Thymus (tissue), 11 donors: Measurements from ENCODE around the gene CCNG2. TPM values are rescaled to one million over a fixed set of nuclear protein-coding genes. Genes with fewer than 3 reads are reported as not detected.

Experiments
- DNase-seq, 9 donors: peaks; one replicate each; pipeline ENCODE4 v3.0.0-alpha.2; 2013; ENCODE audit warnings: low spot score in 9 of 9, low read depth in 6 of 9, missing footprints in 1 of 9
- H3K27ac ChIP-seq, 2 donors: one replicate each; pipeline ENCODE4 v1.5.1; 2013; ENCODE audit warnings: control low read depth in 1 of 2, low read depth in 1 of 2, low read length in 1 of 2, mild to moderate bottlenecking in 1 of 2, moderate library complexity in 1 of 2
- H3K27me3 ChIP-seq, 2 donors: one replicate each; pipeline ENCODE4 v1.5.1; 2013; ENCODE audit warnings: low read length in 1 of 2; ENCODE audit not compliant: control insufficient read depth in 2 of 2, insufficient read depth in 1 of 2
- H3K36me3 ChIP-seq, 2 donors: one replicate each; pipeline ENCODE4 v1.5.1; 2013; ENCODE audit warnings: low read length in 1 of 2, mild to moderate bottlenecking in 1 of 2, moderate library complexity in 1 of 2; ENCODE audit not compliant: control insufficient read depth in 2 of 2, insufficient read depth in 2 of 2
- H3K4me1 ChIP-seq, 2 donors: one replicate each; pipeline ENCODE4 v1.5.1; 2013; ENCODE audit warnings: low read length in 2 of 2; ENCODE audit not compliant: control insufficient read depth in 2 of 2, insufficient read depth in 2 of 2
- H3K4me3 ChIP-seq, 2 donors: one replicate each; pipeline ENCODE4 v1.5.1; 2013; ENCODE audit warnings: low read length in 2 of 2, control low read depth in 1 of 2, mild to moderate bottlenecking in 1 of 2
- H3K9me3 ChIP-seq, 2 donors: one replicate each; pipeline ENCODE4 v1.5.1; 2013; ENCODE audit warnings: low read length in 1 of 2, mild to moderate bottlenecking in 1 of 2; ENCODE audit not compliant: control insufficient read depth in 2 of 2, insufficient read depth in 1 of 2
- WGBS: extraction: QIAGEN DNeasy Blood & Tissue Kit; methylation state at CpG from one replicate; pipeline ENCODE4 v1.1.7; 2013; 5-methylcytosine and 5-hydroxymethylcytosine counted together
- polyA plus RNA-seq: library from polyadenylated mRNA; stranded (reverse); fragments of 200-250 nt; gene quantifications from one replicate; pipeline ENCODE4 v1.2.3, GENCODE V29; 2013
- total RNA-seq: library from RNA; stranded (reverse); fragments of 120-200 nt; gene quantifications from one replicate; pipeline ENCODE4 v1.2.4, GENCODE V29; 2013
- donor health status: healthy.

The CCNG2 gene
- total and polyA plus RNA-seq, 2 donors, result 32.8 to 47.8 TPM

DNA sequence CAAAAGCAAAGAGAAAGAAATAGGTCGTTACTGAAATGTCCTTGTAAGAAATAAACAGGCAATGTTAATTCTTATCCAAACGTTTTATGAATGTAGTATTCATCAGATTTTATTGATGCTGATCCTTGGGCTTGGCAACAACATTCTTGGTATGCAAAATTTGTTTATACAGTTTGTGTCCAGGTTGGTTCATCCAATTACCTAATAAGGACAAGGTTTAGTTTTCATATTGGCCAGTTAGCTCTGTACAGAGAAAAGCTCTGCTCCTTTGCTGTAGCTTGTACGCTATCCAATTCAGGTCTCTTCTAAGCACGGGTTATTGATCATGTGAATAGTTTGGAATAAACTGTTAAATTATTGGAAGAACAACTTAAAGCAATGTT, 14.4 kb upstream of the CCNG2 start:
- WGBS, result 83% methylated on average over 4 of the region's 4 CpGs

DNA sequence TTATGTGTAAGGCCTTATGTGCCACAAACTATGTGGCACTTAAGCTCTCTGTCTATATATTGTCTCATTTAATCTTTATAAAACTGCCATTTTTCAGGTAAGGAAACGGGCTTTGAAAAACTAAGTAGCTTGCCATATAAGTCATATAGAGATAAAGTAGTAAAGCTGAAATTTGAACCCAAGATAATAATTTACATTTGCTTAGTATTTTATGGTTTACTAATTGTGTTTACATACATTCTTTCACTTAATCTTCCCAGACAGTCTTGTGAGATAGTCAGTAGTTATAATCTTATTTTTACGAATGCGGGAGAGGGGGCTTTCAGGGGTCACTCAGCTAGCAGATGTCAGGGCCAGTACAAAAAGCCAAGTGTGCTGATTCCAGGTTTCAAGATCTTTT, 13.9 kb upstream of the CCNG2 start:
- 98% methylated on average over 3 of the region's 3 CpGs for WGBS
- DNase-seq, result no peak
- H3K4me1 ChIP-seq, result peaks cover 10% of the 10 kb centered on the region in 2 donors

More for the DNA sequence above, 14.4 kb upstream of the CCNG2 start:
- Histone ChIP-seq H3K27ac (no peak overlapping the region), H3K4me3 (no peak overlapping the region), H3K9me3 (no peaks in the 10 kb centered on the region), H3K27me3 (no peaks in the 10 kb centered on the region), H3K36me3 (no peaks in the 10 kb centered on the region), H3K4me1 (peaks cover 10% of the 10 kb centered on the region in 2 donors)
- DNase-seq, result no peak

DNA sequence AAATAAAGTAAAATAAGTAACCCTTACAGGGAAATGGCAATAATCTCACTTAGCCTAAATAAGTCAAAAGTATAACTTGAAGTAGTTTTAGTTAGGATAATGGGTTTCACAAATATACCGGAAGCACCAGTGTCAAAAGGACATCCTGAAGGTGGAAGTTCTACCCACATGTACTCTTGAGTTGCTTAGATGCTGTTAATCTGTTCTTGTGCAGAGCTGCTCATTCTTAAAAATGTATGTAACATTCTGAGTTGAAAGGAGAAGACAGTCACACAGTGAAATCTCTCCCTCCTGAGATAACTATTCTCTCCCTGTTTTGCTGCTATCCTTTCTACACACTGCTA, 11.2 kb upstream of the CCNG2 start:
- H3K27ac ChIP-seq, result peak overlapping the region; percentile 77 to 79
- H3K4me3 ChIP-seq, result no peak overlapping the region

More for the DNA sequence above, 13.9 kb upstream of the CCNG2 start:
- H3K27ac ChIP-seq, result no peak overlapping the region
- no peaks in the 10 kb centered on the region for H3K27me3 ChIP-seq
- H3K9me3 ChIP-seq, result no peaks in the 10 kb centered on the region
- no peak overlapping the region for H3K4me3 ChIP-seq
- H3K36me3 ChIP-seq, result no peaks in the 10 kb centered on the region

DNA sequence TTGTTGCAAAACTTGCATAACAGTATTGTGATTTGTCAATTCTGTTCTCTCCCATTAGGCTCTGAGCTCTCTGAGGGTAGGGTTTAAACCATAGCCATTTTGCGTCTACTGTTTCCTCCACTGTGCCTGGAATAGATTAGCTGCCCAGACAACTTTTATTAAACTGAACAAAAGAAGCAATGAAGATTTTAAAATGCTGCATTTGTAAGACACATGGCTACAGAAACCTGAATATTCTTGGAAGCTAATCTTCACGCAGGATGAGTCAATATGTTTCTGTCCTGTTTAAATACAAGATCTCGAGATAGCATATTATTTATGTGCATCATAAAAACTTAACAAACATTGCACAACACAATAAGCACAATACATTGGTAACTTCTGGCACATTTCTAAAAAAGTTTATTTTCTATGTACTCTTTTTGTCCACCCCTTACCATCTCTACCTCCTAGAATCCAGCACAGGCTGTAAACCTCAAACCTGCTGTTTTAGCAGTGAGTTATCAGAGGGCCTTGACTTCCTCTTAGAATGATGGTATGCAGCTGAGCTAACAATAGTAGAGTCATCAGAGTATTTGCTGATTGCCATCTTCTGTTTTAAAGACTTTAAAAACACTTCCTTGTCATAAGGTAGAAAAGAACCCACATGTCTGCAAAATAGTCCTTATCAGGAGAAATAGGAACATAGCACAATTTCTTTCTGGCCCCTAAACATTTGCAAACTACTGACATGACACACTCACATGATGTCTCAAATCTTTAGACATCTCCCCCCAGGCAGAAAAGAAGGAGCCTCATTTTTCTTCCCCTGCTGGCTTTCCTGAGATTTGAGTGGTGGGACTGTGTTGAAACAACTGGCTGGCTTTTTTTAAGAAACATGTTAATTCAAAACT, 10.6 kb upstream of the CCNG2 start:
- peak overlapping the region; percentile 77 to 79 for H3K27ac ChIP-seq
- H3K27me3 ChIP-seq, result no peaks in the 10 kb centered on the region
- 77% methylated on average over 3 of the region's 3 CpGs for WGBS
- DNase-seq, result peak in 1 of 9 donors; percentile 59
- H3K36me3 ChIP-seq, result no peaks in the 10 kb centered on the region
- H3K4me1 ChIP-seq, result peaks cover 10 to 13% of the 10 kb centered on the region in 2 donors
- H3K9me3 ChIP-seq, result no peaks in the 10 kb centered on the region
- no peak overlapping the region for H3K4me3 ChIP-seq

More for the DNA sequence above, 11.2 kb upstream of the CCNG2 start:
- H3K4me1 ChIP-seq, result peaks cover 10% of the 10 kb centered on the region in 2 donors
- no peaks in the 10 kb centered on the region for H3K9me3 ChIP-seq
- no peaks in the 10 kb centered on the region for H3K36me3 ChIP-seq
- H3K27me3 ChIP-seq, result no peaks in the 10 kb centered on the region
- DNase-seq, result peak in 2 of 9 donors; percentile 40 to 61
- 19% methylated on average over 1 of the region's 1 CpG for WGBS

DNA sequence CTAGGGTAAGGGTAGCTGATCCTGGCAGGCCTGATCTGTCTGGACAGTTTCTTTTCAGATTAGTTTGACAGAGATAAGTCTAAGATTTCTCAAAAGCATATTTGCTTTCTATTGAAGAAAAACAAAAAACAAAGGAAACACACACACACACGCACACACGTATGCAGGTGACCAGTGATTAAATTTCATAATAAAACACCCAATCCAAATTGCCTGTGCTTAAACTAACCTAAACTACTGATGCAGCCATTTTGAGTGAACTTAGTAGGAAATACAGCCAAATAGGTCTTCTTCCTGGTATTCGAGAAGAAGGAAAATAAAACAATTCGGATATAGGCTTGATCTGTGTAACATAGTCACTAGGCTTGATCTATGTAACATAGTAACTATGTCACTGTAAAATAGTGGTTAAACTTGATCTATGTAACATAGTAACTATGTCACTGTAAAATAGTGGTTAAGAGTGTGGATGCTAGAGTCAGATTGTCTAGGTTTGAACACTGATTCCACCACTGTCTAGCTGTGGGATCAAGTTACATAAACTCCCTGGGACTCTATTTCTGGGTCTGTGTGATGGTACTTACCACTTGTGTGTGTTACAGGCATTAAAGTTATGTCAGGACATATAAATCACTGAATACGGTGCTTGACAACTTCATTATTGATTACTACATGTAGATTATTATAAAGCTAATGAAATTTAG, 9.8 kb upstream of the CCNG2 start:
- Histone ChIP-seq H3K4me1 (peaks cover 10 to 14% of the 10 kb centered on the region in 2 donors), H3K4me3 (no peak overlapping the region), H3K27me3 (no peaks in the 10 kb centered on the region), H3K27ac (peak overlapping the region; percentile 77 to 79), H3K9me3 (no peaks in the 10 kb centered on the region), H3K36me3 (no peaks in the 10 kb centered on the region)
- WGBS, result 92% methylated on average over 5 of the region's 5 CpGs
- no peak for DNase-seq

DNA sequence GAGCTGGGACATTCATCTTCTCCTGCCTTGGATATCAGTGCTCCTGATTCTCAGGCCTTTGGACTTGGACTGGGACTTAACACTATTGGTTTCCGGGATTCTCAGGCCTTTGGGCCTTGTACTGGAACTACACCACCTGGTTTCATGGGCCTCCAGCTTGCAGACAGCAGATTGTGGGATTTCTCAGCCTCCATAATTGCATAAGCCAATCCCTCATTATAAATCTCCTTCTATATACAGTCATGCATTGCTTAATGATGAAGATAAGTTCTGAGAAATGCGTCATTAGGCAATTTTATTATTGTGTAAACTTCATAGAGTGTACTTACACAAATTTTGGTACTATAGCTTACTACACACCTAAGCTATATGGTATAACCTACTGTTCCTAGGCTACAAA, 8.9 kb upstream of the CCNG2 start:
- Histone ChIP-seq H3K4me3 (no peak overlapping the region), H3K9me3 (no peaks in the 10 kb centered on the region), H3K36me3 (no peaks in the 10 kb centered on the region), H3K27me3 (no peaks in the 10 kb centered on the region), H3K4me1 (peaks cover 14 to 20% of the 10 kb centered on the region in 2 donors), H3K27ac (no peak overlapping the region)
- DNase-seq, result no peak
- WGBS, result 97% methylated on average over 2 of the region's 2 CpGs

DNA sequence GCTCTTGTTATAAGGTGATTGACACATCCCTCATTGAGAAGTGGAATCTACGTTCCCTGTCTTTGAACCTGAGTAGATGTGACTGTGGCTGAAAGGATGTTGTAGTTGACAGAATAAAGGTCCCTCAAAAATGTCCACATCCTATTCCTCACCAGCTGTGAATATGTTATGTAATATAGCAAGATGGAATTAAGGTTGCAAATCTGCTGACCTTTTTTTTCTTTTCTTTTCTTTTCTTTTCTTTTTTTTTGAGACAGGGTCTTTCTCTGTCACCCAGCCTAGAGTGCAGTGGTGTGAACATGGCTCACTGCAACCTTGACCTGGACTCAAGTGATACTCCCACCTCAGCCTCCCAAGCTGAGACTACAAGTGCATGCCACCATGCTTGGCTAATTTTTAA, 7.2 kb upstream of the CCNG2 start:
- no peak overlapping the region for H3K4me3 ChIP-seq
- H3K27me3 ChIP-seq, result no peaks in the 10 kb centered on the region
- no peak overlapping the region for H3K27ac ChIP-seq
- H3K36me3 ChIP-seq, result no peaks in the 10 kb centered on the region
- peaks cover 22 to 32% of the 10 kb centered on the region in 2 donors for H3K4me1 ChIP-seq
- DNase-seq, result no peak
- 95% methylated on average over 1 of the region's 1 CpG for WGBS
- H3K9me3 ChIP-seq, result no peaks in the 10 kb centered on the region

DNA sequence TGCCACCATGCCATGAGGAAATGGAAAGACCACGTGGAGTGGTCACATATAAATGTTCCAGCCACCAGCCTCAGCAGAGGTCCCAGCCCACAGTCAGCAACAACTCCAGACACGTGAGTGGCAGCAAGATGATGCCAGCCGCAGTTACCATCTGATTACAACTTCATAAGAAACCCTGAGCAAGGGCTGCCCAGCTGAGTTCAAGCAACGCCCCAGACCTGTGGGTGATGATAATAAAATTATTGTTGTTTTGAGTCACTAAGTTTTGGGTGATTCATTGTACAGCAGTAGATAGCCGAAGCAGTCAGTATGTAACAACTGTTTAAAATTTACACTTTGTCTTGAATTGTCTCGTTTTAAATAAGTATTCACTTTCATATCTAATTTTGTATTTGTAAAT, 5.8 kb upstream of the CCNG2 start:
- Histone ChIP-seq H3K9me3 (no peaks in the 10 kb centered on the region), H3K4me1 (peaks cover 23 to 38% of the 10 kb centered on the region in 2 donors), H3K36me3 (no peaks in the 10 kb centered on the region), H3K27me3 (no peaks in the 10 kb centered on the region), H3K4me3 (no peak overlapping the region), H3K27ac (no peak overlapping the region)
- no peak for DNase-seq
- 96% methylated on average over 6 of the region's 6 CpGs for WGBS

DNA sequence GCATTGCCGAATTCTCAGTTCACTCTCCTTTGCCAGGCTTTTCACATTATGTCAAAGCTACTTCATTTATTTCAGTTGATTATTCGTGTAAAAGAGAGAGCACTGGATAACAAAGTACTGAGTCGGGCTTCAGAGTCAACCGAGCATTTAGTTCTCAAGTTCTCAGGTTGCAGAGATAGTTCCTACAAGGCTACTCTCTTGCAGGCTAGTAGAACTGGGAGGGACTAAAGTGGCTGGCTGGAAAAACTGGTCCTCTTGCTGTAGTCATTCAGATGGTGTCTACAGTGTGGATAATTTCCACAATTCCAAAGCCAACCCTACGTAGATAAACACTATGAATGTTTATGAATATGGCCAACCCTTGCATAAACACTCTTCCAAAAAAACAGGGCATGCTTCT, 4.6 kb upstream of the CCNG2 start:
- peak overlapping the region; percentile 64 to 75 for H3K27ac ChIP-seq
- 90% methylated on average over 5 of the region's 5 CpGs for WGBS

More for the DNA sequence above, 4.6 kb upstream of the CCNG2 start:
- DNase-seq, result peak in 1 of 9 donors; percentile 27
- Histone ChIP-seq H3K27me3 (no peaks in the 10 kb centered on the region), H3K9me3 (peaks cover 0 to 6% of the 10 kb centered on the region in 2 donors), H3K4me3 (no peak overlapping the region), H3K4me1 (peaks cover 17 to 37% of the 10 kb centered on the region in 2 donors), H3K36me3 (no peaks in the 10 kb centered on the region)
